ENCODE measurements around the gene TBL1XR1.

- no peak for TF ChIP-seq JUND (IDR thresholded peaks at IDR 0.05; ENCODE audit: low read length)
- TF ChIP-seq, protein P1, sequence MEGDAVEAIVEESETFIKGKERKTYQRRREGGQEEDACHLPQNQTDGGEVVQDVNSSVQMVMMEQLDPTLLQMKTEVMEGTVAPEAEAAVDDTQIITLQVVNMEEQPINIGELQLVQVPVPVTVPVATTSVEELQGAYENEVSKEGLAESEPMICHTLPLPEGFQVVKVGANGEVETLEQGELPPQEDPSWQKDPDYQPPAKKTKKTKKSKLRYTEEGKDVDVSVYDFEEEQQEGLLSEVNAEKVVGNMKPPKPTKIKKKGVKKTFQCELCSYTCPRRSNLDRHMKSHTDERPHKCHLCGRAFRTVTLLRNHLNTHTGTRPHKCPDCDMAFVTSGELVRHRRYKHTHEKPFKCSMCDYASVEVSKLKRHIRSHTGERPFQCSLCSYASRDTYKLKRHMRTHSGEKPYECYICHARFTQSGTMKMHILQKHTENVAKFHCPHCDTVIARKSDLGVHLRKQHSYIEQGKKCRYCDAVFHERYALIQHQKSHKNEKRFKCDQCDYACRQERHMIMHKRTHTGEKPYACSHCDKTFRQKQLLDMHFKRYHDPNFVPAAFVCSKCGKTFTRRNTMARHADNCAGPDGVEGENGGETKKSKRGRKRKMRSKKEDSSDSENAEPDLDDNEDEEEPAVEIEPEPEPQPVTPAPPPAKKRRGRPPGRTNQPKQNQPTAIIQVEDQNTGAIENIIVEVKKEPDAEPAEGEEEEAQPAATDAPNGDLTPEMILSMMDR (IDR thresholded peaks at IDR 0.05; ENCODE audit: control extremely low read depth in 1 of 3, insufficient read depth in 1 of 3, low read depth in 1 of 3, low read length in 3 of 3) = no peak
- TF ChIP-seq EP300 (IDR thresholded peaks at IDR 0.05; ENCODE audit: borderline replicate concordance in 1 of 2, low read depth in 2 of 2, low read length in 2 of 2) = no peak
- no peak for TF ChIP-seq SP1 (IDR thresholded peaks at IDR 0.05; ENCODE audit: low read depth, low read length)
- TF ChIP-seq RFX5 (IDR thresholded peaks at IDR 0.05; ENCODE audit: borderline replicate concordance, low read depth, low read length) = no peak
- TF ChIP-seq POLR2A (IDR thresholded peaks at IDR 0.05; ENCODE audit: control extremely low read depth in 1 of 2, low read depth in 2 of 2, low read length in 2 of 2) = no peak
- TF ChIP-seq SIN3A (conservative IDR thresholded peaks at IDR 0.05 in 1 of 2, IDR thresholded peaks at IDR 0.05 in 1 of 2; ENCODE audit: low read depth in 1 of 2, low read length in 2 of 2) = no peak
- TF ChIP-seq EZH2 (IDR thresholded peaks at IDR 0.05; ENCODE audit: low read depth, low read length, severe bottlenecking) = no peak
- TF ChIP-seq SUZ12 (IDR thresholded peaks at IDR 0.05; ENCODE audit: low read length) = no peak
- TF ChIP-seq CREB1 (IDR thresholded peaks at IDR 0.05) = no peak
- TF ChIP-seq CHD2 (IDR thresholded peaks at IDR 0.05; ENCODE audit: low read length) = no peak
Observed at GRCh38 chr3:177089110-177089509, 108.2 kb downstream of the TBL1XR1 start.

Measured in H1 (cell line).